Lower leg skin (tissue), 3 donors: Measurements from ENCODE around the gene NFIB.

ENCODE experiments used
- CTCF ChIP-seq, 3 donors: fragments of 450-650 bp; IDR thresholded peaks; one replicate each; pipeline ENCODE4 v1.5.1; 2016; ENCODE audit warnings: antibody characterized with exemption in 3 of 3, mild to moderate bottlenecking in 3 of 3, moderate library complexity in 2 of 3
- POLR2A ChIP-seq, 2 donors: fragments of 450-650 bp; IDR thresholded peaks; one replicate each; pipeline ENCODE4 v1.6.1; 2016 to 2017; ENCODE audit warnings: antibody characterized with exemption in 2 of 2, mild to moderate bottlenecking in 1 of 2, moderate library complexity in 1 of 2

- no peak for TF ChIP-seq POLR2A (IDR thresholded peaks at IDR 0.05)
- TF ChIP-seq CTCF (IDR thresholded peaks at IDR 0.05) = no peak
Observed at GRCh38 chr9:14212697-14213420, 101.1 kb downstream of the NFIB start.
